ENCODE results near the gene KCNE3. TPM values are rescaled to one million over a fixed set of nuclear protein-coding genes. Genes with fewer than 3 reads are reported as not detected.

KCNE3 gene
- total RNA-seq, 1 donor from 2014 or later: 0.59 TPM

DNA sequence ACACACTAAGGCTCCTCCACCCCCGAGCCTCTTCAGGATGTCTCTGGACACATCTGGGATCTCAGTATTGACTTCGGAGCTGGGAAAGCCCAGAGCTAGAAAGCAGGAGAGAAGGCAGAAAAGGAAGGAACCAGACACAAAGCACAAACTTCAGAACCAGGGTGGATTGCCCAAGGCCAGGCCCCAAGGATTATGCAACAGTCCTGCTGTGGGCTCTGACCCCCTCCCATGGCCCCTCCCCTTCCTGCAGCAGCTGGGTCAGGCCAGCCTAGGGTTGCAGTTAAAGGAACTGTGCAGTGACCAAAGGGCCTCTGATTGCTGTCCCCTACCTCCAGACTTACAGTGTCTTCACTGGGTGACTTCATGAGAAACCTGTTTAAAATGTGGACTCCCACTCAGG is 5.3 kb downstream of the KCNE3 start:
- peaks cover 1% of the 10 kb centered on the region for H3K36me3 Mint-ChIP-seq (ENCODE audit: low read depth, unreplicated experiment)
- DNase-seq (ENCODE audit: low read depth) (no peak), FAIRE-seq (no peak)
- TF ChIP-seq, protein P1, sequence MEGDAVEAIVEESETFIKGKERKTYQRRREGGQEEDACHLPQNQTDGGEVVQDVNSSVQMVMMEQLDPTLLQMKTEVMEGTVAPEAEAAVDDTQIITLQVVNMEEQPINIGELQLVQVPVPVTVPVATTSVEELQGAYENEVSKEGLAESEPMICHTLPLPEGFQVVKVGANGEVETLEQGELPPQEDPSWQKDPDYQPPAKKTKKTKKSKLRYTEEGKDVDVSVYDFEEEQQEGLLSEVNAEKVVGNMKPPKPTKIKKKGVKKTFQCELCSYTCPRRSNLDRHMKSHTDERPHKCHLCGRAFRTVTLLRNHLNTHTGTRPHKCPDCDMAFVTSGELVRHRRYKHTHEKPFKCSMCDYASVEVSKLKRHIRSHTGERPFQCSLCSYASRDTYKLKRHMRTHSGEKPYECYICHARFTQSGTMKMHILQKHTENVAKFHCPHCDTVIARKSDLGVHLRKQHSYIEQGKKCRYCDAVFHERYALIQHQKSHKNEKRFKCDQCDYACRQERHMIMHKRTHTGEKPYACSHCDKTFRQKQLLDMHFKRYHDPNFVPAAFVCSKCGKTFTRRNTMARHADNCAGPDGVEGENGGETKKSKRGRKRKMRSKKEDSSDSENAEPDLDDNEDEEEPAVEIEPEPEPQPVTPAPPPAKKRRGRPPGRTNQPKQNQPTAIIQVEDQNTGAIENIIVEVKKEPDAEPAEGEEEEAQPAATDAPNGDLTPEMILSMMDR (IDR thresholded peaks at IDR 0.05; ENCODE audit: insufficient read depth, low read depth, low read length): no peak
- TF ChIP-seq EZH2 (IDR thresholded peaks at IDR 0.05; ENCODE audit: insufficient read depth, low read length): no peak
- H3K9me3 ChIP-seq (ENCODE audit: insufficient read depth, low read depth, low read length): no peaks in the 10 kb centered on the region
- H3K9me3 Mint-ChIP-seq (ENCODE audit: unreplicated experiment): peaks cover 3% of the 10 kb centered on the region
- no peak overlapping the region for H2AFZ ChIP-seq (ENCODE audit: low read depth, low read length)
- H3K9ac ChIP-seq (ENCODE audit: low read length): no peak overlapping the region
- H3K27me3 ChIP-seq (ENCODE audit: insufficient read depth, low read length): no peaks in the 10 kb centered on the region
- H4K20me1 ChIP-seq (ENCODE audit: insufficient read depth, low read length): no peaks in the 10 kb centered on the region
- H3K27me3 Mint-ChIP-seq (ENCODE audit: low read depth, unreplicated experiment): peaks cover 29% of the 10 kb centered on the region
- H3K4me1 ChIP-seq (ENCODE audit: insufficient read depth, low read length): peaks cover 2% of the 10 kb centered on the region
- H3K4me2 ChIP-seq (ENCODE audit: low read length): no peak overlapping the region
- H3K4me3 Mint-ChIP-seq (ENCODE audit: unreplicated experiment): no peak overlapping the region
- no peak overlapping the region for H3K4me3 ChIP-seq (ENCODE audit: insufficient read depth, low read depth, low read length)
- no peaks in the 10 kb centered on the region for H3K4me1 Mint-ChIP-seq (ENCODE audit: low read depth, unreplicated experiment)
- H3K79me2 ChIP-seq (ENCODE audit: insufficient read depth, low read length): no peaks in the 10 kb centered on the region
- H3K27ac Mint-ChIP-seq (ENCODE audit: unreplicated experiment): no peak overlapping the region
- H3K36me3 ChIP-seq (ENCODE audit: insufficient read depth, low read length): no peaks in the 10 kb centered on the region
- no peak overlapping the region for H3K27ac ChIP-seq (ENCODE audit: low read depth, low read length)

- Histone ChIP-seq H3K4me2 (ENCODE audit: low read length) (no peak overlapping the region), H3K9ac (ENCODE audit: low read length) (no peak overlapping the region), H4K20me1 (ENCODE audit: insufficient read depth, low read length) (no peaks in the 10 kb centered on the region), H3K4me3 (ENCODE audit: insufficient read depth, low read depth, low read length) (no peak overlapping the region), H3K27ac (ENCODE audit: low read depth, low read length) (no peak overlapping the region), H3K4me1 (ENCODE audit: insufficient read depth, low read length) (no peaks in the 10 kb centered on the region), H3K27me3 (ENCODE audit: insufficient read depth, low read length) (no peaks in the 10 kb centered on the region), H3K9me3 (ENCODE audit: insufficient read depth, low read depth, low read length) (no peaks in the 10 kb centered on the region), H2AFZ (ENCODE audit: low read depth, low read length) (no peak overlapping the region), H3K79me2 (ENCODE audit: insufficient read depth, low read length) (no peaks in the 10 kb centered on the region), H3K36me3 (ENCODE audit: insufficient read depth, low read length) (no peaks in the 10 kb centered on the region)
- H3K4me3 Mint-ChIP-seq (ENCODE audit: unreplicated experiment): no peak overlapping the region
- peaks cover 3% of the 10 kb centered on the region for H3K9me3 Mint-ChIP-seq (ENCODE audit: unreplicated experiment)
- DNase-seq (ENCODE audit: low read depth) (peak; percentile 27), FAIRE-seq (no peak)
- H3K27me3 Mint-ChIP-seq (ENCODE audit: low read depth, unreplicated experiment): peaks cover 23% of the 10 kb centered on the region
- peaks cover 1% of the 10 kb centered on the region for H3K36me3 Mint-ChIP-seq (ENCODE audit: low read depth, unreplicated experiment)
- no peak overlapping the region for H3K27ac Mint-ChIP-seq (ENCODE audit: unreplicated experiment)
- TF ChIP-seq, protein P1 (IDR thresholded peaks at IDR 0.05; ENCODE audit: insufficient read depth, low read depth, low read length): no peak
- TF ChIP-seq EZH2 (IDR thresholded peaks at IDR 0.05; ENCODE audit: insufficient read depth, low read length): no peak
- no peaks in the 10 kb centered on the region for H3K4me1 Mint-ChIP-seq (ENCODE audit: low read depth, unreplicated experiment)
Observed at GRCh38 chr11:74460481-74461154, 6.7 kb downstream of the KCNE3 start.

- FAIRE-seq (no peak), DNase-seq (ENCODE audit: low read depth) (no peak)
- Histone ChIP-seq H3K27me3 (ENCODE audit: insufficient read depth, low read length) (no peaks in the 10 kb centered on the region), H3K79me2 (ENCODE audit: insufficient read depth, low read length) (no peaks in the 10 kb centered on the region), H3K36me3 (ENCODE audit: insufficient read depth, low read length) (no peaks in the 10 kb centered on the region), H3K4me1 (ENCODE audit: insufficient read depth, low read length) (no peaks in the 10 kb centered on the region), H3K27ac (ENCODE audit: low read depth, low read length) (no peak overlapping the region), H2AFZ (ENCODE audit: low read depth, low read length) (no peak overlapping the region), H3K9ac (ENCODE audit: low read length) (no peak overlapping the region), H3K4me2 (ENCODE audit: low read length) (no peak overlapping the region), H4K20me1 (ENCODE audit: insufficient read depth, low read length) (no peaks in the 10 kb centered on the region), H3K9me3 (ENCODE audit: insufficient read depth, low read depth, low read length) (no peaks in the 10 kb centered on the region), H3K4me3 (ENCODE audit: insufficient read depth, low read depth, low read length) (no peak overlapping the region)
- Mint-ChIP-seq H3K27me3 (ENCODE audit: low read depth, unreplicated experiment) (peaks cover 23% of the 10 kb centered on the region), H3K36me3 (ENCODE audit: low read depth, unreplicated experiment) (peaks cover 1% of the 10 kb centered on the region), H3K4me3 (ENCODE audit: unreplicated experiment) (no peak overlapping the region), H3K27ac (ENCODE audit: unreplicated experiment) (no peak overlapping the region), H3K4me1 (ENCODE audit: low read depth, unreplicated experiment) (no peaks in the 10 kb centered on the region), H3K9me3 (ENCODE audit: unreplicated experiment) (peaks cover 3% of the 10 kb centered on the region)
- no peak for TF ChIP-seq EZH2 (IDR thresholded peaks at IDR 0.05; ENCODE audit: insufficient read depth, low read length)
- TF ChIP-seq, protein P1 (IDR thresholded peaks at IDR 0.05; ENCODE audit: insufficient read depth, low read depth, low read length): no peak
Observed at GRCh38 chr11:74460065-74460464, 7.3 kb downstream of the KCNE3 start.

Measured in astrocyte (in vitro differentiated cells and primary cell).